ENCODE data around the gene SPRY1.
A peak's percentile ranks its signal among the peaks of the same experiment; 100 is the strongest.

The SPRY1 gene

DNA sequence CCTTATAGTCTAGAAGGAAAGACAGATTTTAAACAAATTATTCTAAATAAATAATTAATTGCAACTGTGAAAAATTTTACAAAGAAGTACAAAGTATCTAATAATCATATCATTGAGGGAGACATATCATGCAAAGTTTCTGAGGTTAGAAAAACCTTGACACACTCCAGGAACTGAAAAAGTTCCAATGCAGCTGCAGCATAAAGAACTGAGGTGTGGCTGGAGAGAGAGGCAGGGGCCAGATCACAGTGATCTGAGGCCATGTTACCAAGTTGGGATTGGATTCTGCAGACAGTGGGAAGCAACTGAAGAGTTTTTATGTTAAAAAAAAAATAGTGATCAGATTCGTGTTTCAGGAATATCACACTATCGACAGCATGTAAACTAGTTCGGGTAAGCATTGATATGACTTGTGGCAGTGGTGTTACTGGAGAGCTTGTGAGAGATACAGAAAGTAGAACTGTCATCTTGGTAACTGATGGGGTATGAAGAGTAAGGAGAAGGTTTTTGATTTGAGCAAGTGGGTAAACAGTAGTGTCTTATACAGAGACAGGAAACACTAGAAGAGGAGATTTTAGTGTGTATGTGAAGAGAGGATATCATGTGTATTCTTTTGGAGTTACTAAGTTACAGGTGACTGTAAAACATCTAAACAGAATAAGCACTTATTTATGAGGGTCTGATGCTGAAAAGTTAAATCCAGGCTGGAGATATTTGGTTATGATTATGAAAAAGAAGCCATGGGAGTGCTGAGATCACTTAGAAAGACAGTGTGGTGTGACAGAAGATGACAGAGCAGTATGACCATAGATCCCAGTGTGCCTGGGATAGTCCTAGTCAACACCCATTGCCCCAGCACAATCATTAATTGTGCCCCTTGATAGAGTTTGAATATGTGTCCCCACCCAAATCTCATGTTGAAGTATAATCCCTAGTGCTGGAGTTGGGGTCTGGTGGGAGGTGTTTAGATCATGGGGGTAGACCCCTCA is 15.6 kb upstream of the SPRY1 start:
- no peak for DNase-seq

DNA sequence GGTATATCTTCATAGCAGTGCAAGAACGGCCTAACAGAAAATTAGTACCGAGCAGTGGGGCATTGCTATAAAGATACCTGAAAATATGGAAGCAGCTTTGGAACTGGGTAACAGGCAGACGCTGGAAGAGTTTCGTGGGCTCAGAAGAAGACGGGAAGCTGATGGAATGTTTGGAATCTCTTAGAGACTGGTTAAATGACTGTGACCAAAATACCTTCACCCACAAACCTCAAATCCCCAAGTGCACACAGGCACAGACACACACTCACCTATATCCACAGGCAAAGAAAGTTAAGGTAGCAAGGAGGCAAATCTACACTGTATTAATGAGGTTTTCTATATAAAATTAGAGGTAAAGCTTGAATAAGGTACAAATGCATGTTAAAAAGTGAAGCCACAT is 14.6 kb upstream of the SPRY1 start:
- no peak for DNase-seq

DNA sequence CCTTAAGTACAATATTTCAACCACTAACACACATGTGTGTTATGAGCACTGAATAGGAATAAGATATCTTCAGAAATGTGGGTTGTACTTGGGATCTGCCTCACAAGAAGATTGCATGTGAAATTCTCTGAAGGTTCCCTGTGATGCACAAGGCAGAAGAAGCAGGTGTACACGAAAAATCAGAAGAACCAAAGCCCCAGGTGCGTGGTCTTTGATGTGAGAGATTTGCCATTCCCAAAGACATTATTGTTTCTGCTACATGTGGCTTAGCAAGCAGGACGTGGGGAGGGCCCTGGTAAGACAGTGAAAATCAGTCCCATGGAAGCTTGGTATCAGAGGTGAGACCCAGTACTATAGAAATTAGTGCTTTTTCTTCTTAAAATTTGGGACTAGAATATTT is 13.0 kb upstream of the SPRY1 start:
- no peak for DNase-seq

DNA sequence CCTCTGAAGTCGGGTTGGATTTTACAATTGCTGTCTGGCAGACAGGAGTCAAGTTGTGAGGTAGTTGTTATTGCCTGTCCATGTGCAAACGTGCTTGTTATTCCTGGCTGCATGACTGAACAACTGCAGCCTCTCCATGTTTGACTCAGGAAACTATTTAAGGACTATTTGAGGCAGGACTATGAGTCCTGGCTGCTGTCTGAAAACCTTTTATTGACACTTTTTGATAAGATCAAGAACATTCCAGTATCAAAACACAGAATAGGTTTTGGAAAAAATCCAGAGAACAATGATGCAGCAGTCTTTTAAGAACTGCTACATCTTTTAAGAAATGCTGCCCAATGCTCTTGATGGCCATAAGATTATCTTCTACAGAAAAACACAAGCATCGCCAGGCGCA is 10.0 kb upstream of the SPRY1 start:
- DNase-seq, result no peak

- DNase-seq, result peak; percentile 37
Observed at GRCh38 chr4:123390846-123391456, 5.6 kb upstream of the SPRY1 start.

DNA sequence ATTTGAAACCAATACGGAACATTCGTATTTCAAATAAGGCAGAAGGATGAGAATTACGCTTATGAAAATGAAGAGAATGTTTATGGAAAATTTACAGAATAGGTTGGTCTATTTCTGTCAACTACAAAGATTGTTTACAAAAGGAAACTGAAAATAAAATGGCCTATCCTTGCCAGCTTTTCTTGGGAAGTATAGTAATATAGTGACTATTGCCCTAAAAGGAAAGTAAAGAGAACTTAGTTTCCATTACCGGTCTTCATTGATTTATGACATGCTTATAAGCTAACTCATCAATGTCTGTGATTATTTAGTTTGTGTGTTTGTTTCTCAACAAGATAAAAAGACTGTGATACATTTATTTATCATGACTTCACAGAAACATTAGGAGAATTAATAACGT is 2.9 kb upstream of the SPRY1 start:
- DNase-seq, result no peak

DNA sequence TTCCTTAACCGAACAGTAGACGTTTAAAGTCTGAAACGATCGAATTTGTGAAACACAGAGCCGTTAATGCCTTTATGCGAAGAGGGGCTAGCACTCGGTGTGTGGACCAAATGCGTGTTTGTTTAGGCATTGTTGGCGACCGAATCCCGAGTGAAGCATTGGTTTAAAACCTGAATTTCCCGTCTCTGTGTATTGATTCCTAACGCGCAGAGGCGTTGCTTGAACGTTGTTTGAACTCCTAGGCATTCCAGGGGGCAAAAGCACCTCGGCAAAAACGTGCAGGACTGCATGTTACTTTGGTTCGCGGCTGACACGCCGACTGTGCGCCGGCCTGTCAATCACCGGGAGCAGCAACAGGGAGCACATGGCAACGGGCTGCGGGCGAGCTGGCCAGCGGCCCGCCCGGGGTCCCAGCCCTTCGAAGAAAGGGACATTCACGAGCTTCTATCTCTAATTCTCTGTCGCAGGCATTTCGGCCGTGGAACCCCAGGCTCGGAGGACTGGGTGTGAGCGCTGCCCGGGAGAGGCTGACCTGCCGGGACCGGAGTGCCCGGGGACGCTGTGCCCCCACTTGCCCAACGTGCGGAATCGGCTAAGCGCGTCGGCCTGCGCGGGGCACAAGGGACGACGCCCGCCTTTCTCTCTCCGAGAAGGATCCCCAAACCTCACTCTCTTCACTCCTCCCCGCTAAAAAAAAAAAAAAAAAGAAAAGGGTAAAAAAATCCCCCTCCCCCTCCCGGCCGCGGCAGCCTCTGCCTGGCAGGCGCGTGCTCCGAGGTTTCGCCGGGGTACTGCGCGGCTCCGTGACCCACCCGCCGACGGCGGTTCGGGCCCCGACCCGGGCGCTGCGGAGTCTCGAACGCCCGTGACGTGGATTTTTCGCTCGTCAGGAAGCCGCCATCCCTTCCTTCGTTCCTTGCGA is 810 bp downstream of the SPRY1 start:
- DNase-seq, result peak; percentile 76

DNA sequence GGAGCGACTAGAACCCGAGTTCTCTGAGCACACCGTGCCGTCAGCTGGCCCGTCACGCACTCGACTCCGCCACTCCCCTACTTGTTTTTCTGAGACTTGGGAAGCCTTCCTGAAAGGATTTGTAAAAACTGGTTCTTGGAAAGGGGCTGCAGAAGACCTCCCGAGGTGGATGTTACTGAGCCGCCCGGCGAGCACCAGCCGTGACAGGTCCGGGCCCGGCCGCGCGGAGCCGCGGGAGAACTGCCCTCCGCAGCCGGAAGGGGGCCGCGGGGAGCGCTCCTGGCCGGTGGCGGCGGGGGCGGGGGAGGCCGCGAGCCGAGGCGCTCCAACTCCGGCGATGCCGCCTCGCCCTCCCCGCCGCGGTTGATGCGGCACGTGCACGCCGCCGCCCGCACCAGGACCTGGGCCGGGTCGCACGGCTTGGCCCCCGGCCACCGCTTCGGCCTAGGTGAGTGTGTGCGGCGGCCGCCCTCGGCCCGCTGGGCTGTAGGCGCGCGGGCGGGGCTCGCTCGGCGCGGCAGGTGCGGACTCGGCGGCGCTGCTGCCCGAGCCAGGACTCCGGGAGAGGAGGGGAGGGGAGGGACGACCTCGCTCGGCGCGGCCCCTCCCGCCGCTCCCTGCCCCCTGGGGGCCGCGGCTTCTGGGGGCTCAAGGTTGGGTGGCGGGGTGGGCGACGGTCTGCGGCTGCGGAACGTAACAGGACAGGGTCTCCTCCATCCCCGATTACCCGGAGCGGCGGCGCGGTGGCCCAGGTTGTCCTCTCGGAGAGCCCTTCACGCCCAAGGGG is 1.7 kb downstream of the SPRY1 start:
- peak; percentile 84 for DNase-seq

GRCh38 chr4:123398853-123399626 is 2.4 kb downstream of the SPRY1 start:
- DNase-seq, result peak; percentile 70

DNA sequence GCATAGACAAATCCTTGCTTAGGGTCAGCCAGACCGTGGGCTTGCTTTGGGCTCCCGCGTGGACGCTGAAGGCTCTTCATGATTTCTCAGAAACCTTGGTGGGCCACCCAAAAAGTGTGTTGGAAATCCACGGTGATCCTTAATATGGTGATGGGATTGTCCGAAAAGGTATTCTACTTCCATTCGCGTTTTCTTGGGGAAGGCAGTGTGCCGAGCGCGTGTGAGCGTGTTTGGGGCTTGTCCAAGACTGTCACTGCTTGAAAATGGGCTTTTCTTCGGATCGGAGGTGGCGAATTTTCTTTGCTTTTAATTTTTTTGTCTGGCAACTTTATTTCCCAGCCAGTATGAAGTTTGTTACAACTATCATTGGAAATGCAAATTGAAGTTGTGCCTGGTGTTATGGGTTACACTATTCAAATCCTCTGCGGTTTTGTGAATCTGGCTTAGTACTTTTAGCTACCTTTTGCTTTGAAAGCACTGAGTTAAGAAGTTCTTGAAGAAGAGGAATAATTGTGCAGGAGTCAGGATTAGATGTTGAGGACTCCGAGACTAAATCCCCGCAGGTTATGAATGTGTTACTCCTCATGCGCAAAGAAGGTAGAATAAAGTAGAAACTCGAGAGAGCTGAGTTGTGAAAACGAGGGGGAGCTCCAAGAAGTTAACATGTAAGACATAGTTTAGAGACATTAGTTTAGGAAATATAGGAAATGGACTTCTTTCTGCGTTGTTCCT is 3.2 kb downstream of the SPRY1 start:
- DNase-seq, result no peak

GRCh38 chr4:123401271-123402120 is 4.9 kb downstream of the SPRY1 start:
- DNase-seq, result no peak

GRCh38 chr4:123402121-123402465 is 5.5 kb downstream of the SPRY1 start:
- no peak for DNase-seq

DNA sequence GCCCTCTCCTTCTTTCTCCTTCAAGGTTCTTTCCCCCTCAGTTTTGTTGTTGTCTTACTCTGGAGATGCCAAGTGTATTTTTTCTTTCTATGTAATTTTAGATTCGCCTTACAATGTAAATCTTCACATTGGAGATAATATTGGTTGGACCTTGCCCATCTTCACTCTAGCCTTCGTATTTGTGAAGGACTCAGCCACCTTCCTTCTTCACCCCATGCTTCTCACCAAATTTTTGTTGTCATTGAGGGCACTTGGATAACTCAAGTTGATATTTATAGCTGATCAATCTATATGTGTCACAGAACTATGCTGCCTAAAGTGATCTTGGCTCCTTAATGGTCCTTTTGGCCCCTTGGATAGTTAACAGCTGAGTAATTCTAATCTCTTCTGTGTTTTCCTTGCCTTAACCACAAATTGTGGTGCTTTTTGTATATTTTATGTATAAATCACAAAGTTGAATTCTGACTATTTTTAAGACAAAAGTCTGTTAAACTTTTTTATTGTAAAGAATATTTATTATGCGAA is 6.5 kb downstream of the SPRY1 start:
- no peak for DNase-seq

- no peak for DNase-seq
Observed at GRCh38 chr4:123404533-123404932, 7.9 kb downstream of the SPRY1 start.

- no peak for DNase-seq
Observed at GRCh38 chr4:123405267-123405865, 8.8 kb downstream of the SPRY1 start.

- DNase-seq, result no peak
Observed at GRCh38 chr4:123406872-123407271, 10.3 kb downstream of the SPRY1 start.

DNA sequence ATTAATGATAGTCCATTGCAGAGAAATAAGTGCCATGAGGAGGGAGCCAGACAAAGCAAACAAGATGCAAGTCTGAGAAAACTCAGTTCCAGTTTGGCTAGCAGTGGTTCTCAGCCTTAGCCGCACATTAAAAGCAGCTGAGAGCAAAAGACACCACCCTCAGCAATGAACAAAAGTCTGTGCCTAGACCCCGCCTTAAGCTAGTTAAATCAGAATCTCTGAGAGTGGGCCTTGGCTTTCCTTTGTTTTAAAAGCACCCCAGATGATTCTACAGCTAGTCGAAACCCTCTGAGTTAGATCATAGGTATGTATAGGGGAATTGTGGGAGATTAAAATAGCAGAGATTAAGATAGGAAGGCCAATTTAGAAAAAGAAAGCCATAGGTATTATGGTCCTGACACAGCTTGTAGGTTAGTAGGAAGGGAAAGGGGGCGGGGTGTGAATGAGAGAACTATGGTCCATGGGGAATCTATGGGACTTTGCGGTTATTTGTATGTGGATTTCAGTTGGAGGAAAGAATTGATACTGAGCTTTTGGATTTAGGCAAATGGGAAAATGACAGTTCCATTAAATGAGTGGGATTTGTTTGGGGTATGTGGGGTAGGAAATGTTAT is 12.0 kb downstream of the SPRY1 start:
- DNase-seq, result no peak

GRCh38 chr4:123409334-123409733 is 12.7 kb downstream of the SPRY1 start:
- DNase-seq, result no peak

DNA sequence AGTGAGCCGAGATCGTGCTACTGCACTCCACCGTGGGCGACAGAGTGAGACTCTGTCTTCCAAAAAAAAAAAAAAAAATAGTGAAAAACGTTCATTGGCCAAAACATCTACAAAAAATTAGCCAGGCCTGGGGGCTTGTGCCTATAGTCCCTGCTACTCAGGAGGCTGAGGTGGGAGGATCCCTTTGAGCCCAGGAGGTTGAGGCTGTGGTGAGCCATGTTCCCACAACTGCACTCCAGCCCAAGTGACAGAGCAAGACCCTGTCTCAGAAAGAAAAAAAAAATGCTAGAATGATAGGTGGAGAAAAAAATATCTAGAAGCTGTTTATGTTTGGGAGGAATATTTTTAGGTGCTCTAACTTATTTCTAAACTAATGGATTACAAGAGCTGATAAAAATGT is 14.9 kb downstream of the SPRY1 start:
- DNase-seq, result no peak
